HEK293T (cell line): ENCODE results near the gene PTTG1IP.

Experiments
- CTCF ChIA-PET: fragments of 350-600 bp; formaldehyde crosslinking; extraction: SDS; loops from one replicate; lab custom pipeline; 2021; ENCODE audit warnings: antibody characterized with exemption, inconsistent platforms; lab: Yijun Ruan, JAX
- POLR2A ChIA-PET: fragments of 350-600 bp; formaldehyde crosslinking; extraction: SDS; loops from one replicate; lab custom pipeline; 2020; ENCODE audit warnings: antibody characterized with exemption, inconsistent platforms; lab: Yijun Ruan, JAX
- DNase-seq: peaks from one replicate; pipeline ENCODE4 v3.0.0; 2012; ENCODE audit warnings: mixed read lengths; ENCODE audit errors: extremely low spot score
- ARNT ChIP-seq: fragments of 450-650 bp; IDR thresholded peaks from 2 replicates; pipeline ENCODE4 v1.6.1; 2017; ENCODE audit warnings: mild to moderate bottlenecking
- BHLHE40 ChIP-seq: fragments of 450-650 bp; IDR thresholded peaks from 2 replicates; pipeline ENCODE4 v1.6.1; 2016; ENCODE audit warnings: mild to moderate bottlenecking, moderate library complexity, borderline replicate concordance
- CTBP1 ChIP-seq: fragments of 450-650 bp; IDR thresholded peaks from 2 replicates; pipeline ENCODE4 v1.6.1; 2016; ENCODE audit warnings: borderline replicate concordance
- ELF4 ChIP-seq: fragments of 450-650 bp; IDR thresholded peaks from 2 replicates; pipeline ENCODE4 v1.6.1; 2017; ENCODE audit warnings: antibody characterized with exemption
- FOXA1 ChIP-seq: fragments of 450-650 bp; IDR thresholded peaks from 2 replicates; pipeline ENCODE4 v1.6.1; 2016; ENCODE audit warnings: mild to moderate bottlenecking
- FOXK2 ChIP-seq: fragments of 450-650 bp; IDR thresholded peaks from 2 replicates; pipeline ENCODE4 v1.6.1; 2016; ENCODE audit warnings: mild to moderate bottlenecking
- FOXM1 ChIP-seq: fragments of 450-650 bp; IDR thresholded peaks from 2 replicates; pipeline ENCODE4 v1.6.1; 2017; ENCODE audit warnings: mild to moderate bottlenecking, borderline replicate concordance
- HDGF ChIP-seq: fragments of 450-650 bp; IDR thresholded peaks from 2 replicates; pipeline ENCODE4 v1.6.1; 2017; ENCODE audit warnings: antibody characterized with exemption, borderline replicate concordance
- L3MBTL2 ChIP-seq: fragments of 450-650 bp; conservative IDR thresholded peaks from 2 replicates; pipeline ENCODE4 v1.6.1; 2016; ENCODE audit warnings: mild to moderate bottlenecking
- LEF1 ChIP-seq: fragments of 450-650 bp; IDR thresholded peaks from 2 replicates; pipeline ENCODE4 v1.6.1; 2017; ENCODE audit warnings: mild to moderate bottlenecking, borderline replicate concordance
- NFRKB ChIP-seq: fragments of 450-650 bp; IDR thresholded peaks from 2 replicates; pipeline ENCODE4 v1.6.1; 2016; ENCODE audit warnings: mild to moderate bottlenecking, moderate library complexity
- SP1 ChIP-seq: fragments of 450-650 bp; IDR thresholded peaks from 2 replicates; pipeline ENCODE4 v1.6.1; 2017
- SUZ12 ChIP-seq: fragments of 450-650 bp; IDR thresholded peaks from 2 replicates; pipeline ENCODE4 v1.6.1; 2016; ENCODE audit warnings: mild to moderate bottlenecking
- TARDBP ChIP-seq: fragments of 450-650 bp; IDR thresholded peaks from 2 replicates; pipeline ENCODE4 v1.6.1; 2016
- ZNF384 ChIP-seq: fragments of 450-650 bp; IDR thresholded peaks from 2 replicates; pipeline ENCODE4 v1.6.1; 2016
- TF ChIP-seq, protein P1 (sequence below): fragments of 450-650 bp; IDR thresholded peaks from 2 replicates; pipeline ENCODE4 v1.6.1; 2016

The PTTG1IP gene

GRCh38 chr21:44890338-44890931 is 16.9 kb upstream of the PTTG1IP start:
- POLR2A ChIA-PET: no interaction called here
- no peak for DNase-seq
- TF ChIP-seq HDGF (no peak), ZNF384 (no peak), NFRKB (no peak), L3MBTL2 (no peak), BHLHE40 (no peak), TARDBP (no peak)
- CTCF ChIA-PET: no interaction called here

- no peak for TF ChIP-seq HDGF
- TF ChIP-seq SP1: no peak
- TF ChIP-seq BHLHE40: no peak
- TF ChIP-seq ARNT: no peak
- TF ChIP-seq SUZ12: no peak
- no peak for TF ChIP-seq TARDBP
- TF ChIP-seq L3MBTL2: no peak
- no peak for TF ChIP-seq ZNF384
- TF ChIP-seq LEF1: no peak
- TF ChIP-seq FOXM1: no peak
- TF ChIP-seq ELF4: no peak
- TF ChIP-seq, protein P1, sequence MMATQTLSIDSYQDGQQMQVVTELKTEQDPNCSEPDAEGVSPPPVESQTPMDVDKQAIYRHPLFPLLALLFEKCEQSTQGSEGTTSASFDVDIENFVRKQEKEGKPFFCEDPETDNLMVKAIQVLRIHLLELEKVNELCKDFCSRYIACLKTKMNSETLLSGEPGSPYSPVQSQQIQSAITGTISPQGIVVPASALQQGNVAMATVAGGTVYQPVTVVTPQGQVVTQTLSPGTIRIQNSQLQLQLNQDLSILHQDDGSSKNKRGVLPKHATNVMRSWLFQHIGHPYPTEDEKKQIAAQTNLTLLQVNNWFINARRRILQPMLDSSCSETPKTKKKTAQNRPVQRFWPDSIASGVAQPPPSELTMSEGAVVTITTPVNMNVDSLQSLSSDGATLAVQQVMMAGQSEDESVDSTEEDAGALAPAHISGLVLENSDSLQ: no peak
- TF ChIP-seq FOXA1: no peak
- no peak for TF ChIP-seq FOXK2
- no peak for TF ChIP-seq CTBP1
- TF ChIP-seq NFRKB: no peak
- CTCF ChIA-PET: no interaction called here
- POLR2A ChIA-PET: no interaction called here
- no peak for DNase-seq
Measured at GRCh38 chr21:44889625-44890337, 16.3 kb upstream of the PTTG1IP start.

DNA sequence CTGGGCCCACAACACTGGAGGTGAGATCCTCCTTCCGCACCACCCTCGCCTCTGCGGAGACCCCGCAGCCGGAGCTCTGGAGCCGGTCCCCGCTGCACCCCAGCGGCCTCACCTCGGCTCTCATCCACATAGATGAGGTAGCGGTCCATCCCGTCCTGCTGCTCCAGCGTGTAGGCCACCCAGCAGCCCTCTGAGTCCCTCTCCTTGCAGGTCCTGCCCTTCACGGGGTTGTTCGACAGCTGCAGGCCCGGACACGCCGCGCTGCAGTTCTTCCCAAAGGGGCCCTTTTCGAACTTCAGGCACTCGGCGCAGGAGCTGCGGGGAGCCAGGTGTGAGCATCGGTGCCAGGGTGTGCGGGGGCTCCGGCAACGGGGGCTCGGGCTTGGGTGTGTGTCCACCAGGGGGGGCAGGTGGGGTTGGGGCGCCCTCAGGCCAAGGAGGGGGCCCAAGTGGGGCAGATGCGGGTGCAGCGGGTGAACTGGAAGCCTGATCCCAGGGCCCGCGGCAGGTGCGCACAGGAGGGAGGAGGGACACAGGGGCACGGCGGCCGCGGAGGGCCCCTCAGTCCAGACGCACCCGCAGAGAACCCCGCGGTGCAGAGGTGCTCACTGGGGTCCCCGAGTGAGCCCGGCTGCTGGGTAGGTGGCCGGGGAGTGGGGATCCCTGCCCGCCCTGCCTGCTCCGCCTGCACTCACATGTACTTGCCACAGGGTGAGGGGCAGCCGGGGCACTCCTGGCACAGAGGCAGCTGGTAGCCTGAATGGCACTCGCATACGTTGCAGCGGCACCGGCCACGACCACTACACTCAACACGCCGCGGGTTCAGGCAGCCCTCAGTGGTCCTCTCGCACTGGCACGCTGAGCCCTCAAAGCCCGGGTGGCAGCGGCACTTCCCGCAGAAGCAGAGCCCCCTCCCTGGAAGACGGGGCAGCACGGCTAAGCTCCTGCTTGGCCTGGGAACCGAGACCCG is 15.4 kb upstream of the PTTG1IP start:
- TF ChIP-seq CTBP1 (no peak), SUZ12 (no peak), ZNF384 (no peak), ELF4 (no peak), FOXK2 (no peak), SP1 (no peak), LEF1 (no peak), FOXM1 (no peak), HDGF (no peak), L3MBTL2 (no peak), ARNT (no peak), TARDBP (no peak), BHLHE40 (no peak), FOXA1 (no peak), NFRKB (no peak)
- TF ChIP-seq, protein P1: no peak
- CTCF ChIA-PET: interaction anchor here (0.7 kb wide), 1 partner anchor 89 kb away, joined by 3 read pairs; no protein-coding TSS in a partner anchor
- POLR2A ChIA-PET: no interaction called here
- no peak for DNase-seq

GRCh38 chr21:44887807-44888580 is 14.5 kb upstream of the PTTG1IP start:
- TF ChIP-seq TARDBP (no peak), NFRKB (no peak), ELF4 (no peak), ZNF384 (no peak), FOXK2 (no peak), BHLHE40 (no peak), L3MBTL2 (no peak), HDGF (no peak), FOXM1 (no peak), SUZ12 (no peak), SP1 (no peak), ARNT (no peak), FOXA1 (no peak), CTBP1 (no peak)
- TF ChIP-seq, protein P1: no peak
- no peak for DNase-seq
- ChIA-PET CTCF (no interaction called here), POLR2A (no interaction called here)
